A549 (cell line): ENCODE data around the gene PIP4K2A.

Experiments used
- CBX8 ChIP-seq: fragments of 200-600 bp; sonication (generic); IDR thresholded peaks from 2 replicates; pipeline ENCODE4 v1.6.1; 2016
- JUN ChIP-seq, 2 experiments: fragments of >200 bp; sonication (Bioruptor Twin); formaldehyde crosslinking; IDR thresholded peaks; 2 replicates in 1 of 2; 3 replicates in 1 of 2; pipeline ENCODE4 v1.6.1; 2016 to 2017
- POLR2A ChIP-seq: IDR thresholded peaks from 2 replicates; pipeline ENCODE4 v1.6.1; 2012; ENCODE audit warnings: mild to moderate bottlenecking, low read length
- RNF2 ChIP-seq: fragments of 200-600 bp; sonication (generic); IDR thresholded peaks from 2 replicates; pipeline ENCODE4 v1.6.1; 2016; ENCODE audit warnings: low read depth, mild to moderate bottlenecking, antibody characterized with exemption, moderate library complexity, borderline replicate concordance
- TF ChIP-seq, protein P1 (sequence below): fragments of >200 bp; sonication (Bioruptor Twin); formaldehyde crosslinking; IDR thresholded peaks from 3 replicates; pipeline ENCODE4 v1.5.1; 2016
- TF ChIP-seq, protein P2 (sequence below): fragments of 200-600 bp; sonication (generic); IDR thresholded peaks from 2 replicates; pipeline ENCODE4 v1.6.1; 2016; ENCODE audit warnings: antibody characterized with exemption, mild to moderate bottlenecking, moderate library complexity

DNA sequence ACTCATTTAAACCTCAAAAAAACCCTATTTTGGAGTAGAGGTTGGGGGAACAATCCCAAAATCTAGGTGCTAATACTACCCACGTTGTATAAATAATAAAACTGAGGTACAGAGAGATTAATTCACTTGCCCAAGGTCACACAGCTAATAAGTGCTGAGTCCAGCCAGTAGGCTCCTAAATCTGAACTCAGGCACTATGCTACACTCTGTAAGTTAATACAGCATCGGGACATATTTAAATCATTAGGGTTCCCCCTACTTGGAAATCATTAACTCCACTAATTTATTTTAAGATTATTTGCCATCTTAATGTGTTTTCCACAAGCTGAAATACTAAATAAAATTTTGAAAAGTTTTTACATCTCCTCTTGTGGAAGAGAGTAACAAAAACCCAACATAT, 24.2 kb downstream of the PIP4K2A start:
- TF ChIP-seq, protein P1, sequence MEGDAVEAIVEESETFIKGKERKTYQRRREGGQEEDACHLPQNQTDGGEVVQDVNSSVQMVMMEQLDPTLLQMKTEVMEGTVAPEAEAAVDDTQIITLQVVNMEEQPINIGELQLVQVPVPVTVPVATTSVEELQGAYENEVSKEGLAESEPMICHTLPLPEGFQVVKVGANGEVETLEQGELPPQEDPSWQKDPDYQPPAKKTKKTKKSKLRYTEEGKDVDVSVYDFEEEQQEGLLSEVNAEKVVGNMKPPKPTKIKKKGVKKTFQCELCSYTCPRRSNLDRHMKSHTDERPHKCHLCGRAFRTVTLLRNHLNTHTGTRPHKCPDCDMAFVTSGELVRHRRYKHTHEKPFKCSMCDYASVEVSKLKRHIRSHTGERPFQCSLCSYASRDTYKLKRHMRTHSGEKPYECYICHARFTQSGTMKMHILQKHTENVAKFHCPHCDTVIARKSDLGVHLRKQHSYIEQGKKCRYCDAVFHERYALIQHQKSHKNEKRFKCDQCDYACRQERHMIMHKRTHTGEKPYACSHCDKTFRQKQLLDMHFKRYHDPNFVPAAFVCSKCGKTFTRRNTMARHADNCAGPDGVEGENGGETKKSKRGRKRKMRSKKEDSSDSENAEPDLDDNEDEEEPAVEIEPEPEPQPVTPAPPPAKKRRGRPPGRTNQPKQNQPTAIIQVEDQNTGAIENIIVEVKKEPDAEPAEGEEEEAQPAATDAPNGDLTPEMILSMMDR = no peak
- TF ChIP-seq POLR2A = no peak
- TF ChIP-seq CBX8 = no peak
- TF ChIP-seq, protein P2, sequence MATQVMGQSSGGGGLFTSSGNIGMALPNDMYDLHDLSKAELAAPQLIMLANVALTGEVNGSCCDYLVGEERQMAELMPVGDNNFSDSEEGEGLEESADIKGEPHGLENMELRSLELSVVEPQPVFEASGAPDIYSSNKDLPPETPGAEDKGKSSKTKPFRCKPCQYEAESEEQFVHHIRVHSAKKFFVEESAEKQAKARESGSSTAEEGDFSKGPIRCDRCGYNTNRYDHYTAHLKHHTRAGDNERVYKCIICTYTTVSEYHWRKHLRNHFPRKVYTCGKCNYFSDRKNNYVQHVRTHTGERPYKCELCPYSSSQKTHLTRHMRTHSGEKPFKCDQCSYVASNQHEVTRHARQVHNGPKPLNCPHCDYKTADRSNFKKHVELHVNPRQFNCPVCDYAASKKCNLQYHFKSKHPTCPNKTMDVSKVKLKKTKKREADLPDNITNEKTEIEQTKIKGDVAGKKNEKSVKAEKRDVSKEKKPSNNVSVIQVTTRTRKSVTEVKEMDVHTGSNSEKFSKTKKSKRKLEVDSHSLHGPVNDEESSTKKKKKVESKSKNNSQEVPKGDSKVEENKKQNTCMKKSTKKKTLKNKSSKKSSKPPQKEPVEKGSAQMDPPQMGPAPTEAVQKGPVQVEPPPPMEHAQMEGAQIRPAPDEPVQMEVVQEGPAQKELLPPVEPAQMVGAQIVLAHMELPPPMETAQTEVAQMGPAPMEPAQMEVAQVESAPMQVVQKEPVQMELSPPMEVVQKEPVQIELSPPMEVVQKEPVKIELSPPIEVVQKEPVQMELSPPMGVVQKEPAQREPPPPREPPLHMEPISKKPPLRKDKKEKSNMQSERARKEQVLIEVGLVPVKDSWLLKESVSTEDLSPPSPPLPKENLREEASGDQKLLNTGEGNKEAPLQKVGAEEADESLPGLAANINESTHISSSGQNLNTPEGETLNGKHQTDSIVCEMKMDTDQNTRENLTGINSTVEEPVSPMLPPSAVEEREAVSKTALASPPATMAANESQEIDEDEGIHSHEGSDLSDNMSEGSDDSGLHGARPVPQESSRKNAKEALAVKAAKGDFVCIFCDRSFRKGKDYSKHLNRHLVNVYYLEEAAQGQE = no peak
- TF ChIP-seq RNF2 = no peak
- no peak for TF ChIP-seq JUN (IDR thresholded peaks at IDR 0.05)
